Panc1 (cell line): ENCODE measurements around the gene SMARCD2.

Experiments
- TCF7L2 ChIP-seq: IDR thresholded peaks from 2 replicates; pipeline ENCODE4 v1.6.1; 2011; ENCODE audit warnings: mild to moderate bottlenecking, low read depth, low read length, inconsistent platforms
- TF ChIP-seq, protein P1 (sequence below): fragments of 450-650 bp; IDR thresholded peaks from 2 replicates; pipeline ENCODE4 v1.5.1; 2017; ENCODE audit warnings: mild to moderate bottlenecking

- TF ChIP-seq, protein P1, sequence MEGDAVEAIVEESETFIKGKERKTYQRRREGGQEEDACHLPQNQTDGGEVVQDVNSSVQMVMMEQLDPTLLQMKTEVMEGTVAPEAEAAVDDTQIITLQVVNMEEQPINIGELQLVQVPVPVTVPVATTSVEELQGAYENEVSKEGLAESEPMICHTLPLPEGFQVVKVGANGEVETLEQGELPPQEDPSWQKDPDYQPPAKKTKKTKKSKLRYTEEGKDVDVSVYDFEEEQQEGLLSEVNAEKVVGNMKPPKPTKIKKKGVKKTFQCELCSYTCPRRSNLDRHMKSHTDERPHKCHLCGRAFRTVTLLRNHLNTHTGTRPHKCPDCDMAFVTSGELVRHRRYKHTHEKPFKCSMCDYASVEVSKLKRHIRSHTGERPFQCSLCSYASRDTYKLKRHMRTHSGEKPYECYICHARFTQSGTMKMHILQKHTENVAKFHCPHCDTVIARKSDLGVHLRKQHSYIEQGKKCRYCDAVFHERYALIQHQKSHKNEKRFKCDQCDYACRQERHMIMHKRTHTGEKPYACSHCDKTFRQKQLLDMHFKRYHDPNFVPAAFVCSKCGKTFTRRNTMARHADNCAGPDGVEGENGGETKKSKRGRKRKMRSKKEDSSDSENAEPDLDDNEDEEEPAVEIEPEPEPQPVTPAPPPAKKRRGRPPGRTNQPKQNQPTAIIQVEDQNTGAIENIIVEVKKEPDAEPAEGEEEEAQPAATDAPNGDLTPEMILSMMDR: no peak
- TF ChIP-seq TCF7L2: no peak
These were observed 15.9 kb downstream of the SMARCD2 start for GRCh38 chr17:63826468-63827001.
